ENCODE measurements around the gene PDGFA. TPM values are rescaled to one million over a fixed set of nuclear protein-coding genes. Genes with fewer than 3 reads are reported as not detected.

PDGFA gene
- total RNA-seq, 2 donors from 2014 or later = 175 to 219 TPM

DNA sequence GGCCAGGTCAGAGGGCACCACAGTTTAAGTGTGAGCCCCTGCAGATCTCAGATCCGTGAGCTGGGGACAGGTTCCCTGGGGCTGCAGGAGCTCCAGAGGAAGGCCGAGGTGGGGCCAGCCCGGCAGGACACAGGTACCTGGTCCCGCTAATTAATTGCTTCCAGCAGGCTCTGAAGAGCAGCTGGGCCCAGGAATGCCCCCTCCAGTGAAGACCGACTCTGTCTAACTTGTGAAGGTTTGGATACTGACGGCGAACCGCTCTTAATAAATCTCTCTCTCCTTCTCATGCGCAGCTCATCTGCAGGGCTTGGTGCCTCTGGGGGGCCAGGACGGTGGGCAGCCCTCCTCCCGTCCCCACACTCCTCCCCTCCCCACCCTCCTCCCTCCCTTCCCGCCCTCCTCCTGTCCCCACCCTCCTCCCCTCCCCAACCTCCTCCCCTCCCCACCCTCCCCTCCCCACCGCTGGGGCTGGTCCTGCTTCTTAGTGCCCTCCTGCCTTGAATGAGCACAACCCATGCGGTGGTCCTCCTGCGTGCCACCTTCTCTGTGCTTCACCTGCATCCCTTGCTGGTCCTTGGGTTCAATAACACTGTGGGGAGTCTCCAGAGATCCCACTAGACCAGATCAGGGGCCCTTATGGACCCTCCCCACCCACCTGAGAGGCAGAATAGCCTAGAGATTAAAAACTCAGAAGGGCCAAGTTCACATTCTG is 38.3 kb downstream of the PDGFA start:
- H3K4me1 ChIP-seq (ENCODE audit: control insufficient read depth in 1 of 2, low read depth in 2 of 2) = no peaks in the 10 kb centered on the region
- TF ChIP-seq, protein P1, sequence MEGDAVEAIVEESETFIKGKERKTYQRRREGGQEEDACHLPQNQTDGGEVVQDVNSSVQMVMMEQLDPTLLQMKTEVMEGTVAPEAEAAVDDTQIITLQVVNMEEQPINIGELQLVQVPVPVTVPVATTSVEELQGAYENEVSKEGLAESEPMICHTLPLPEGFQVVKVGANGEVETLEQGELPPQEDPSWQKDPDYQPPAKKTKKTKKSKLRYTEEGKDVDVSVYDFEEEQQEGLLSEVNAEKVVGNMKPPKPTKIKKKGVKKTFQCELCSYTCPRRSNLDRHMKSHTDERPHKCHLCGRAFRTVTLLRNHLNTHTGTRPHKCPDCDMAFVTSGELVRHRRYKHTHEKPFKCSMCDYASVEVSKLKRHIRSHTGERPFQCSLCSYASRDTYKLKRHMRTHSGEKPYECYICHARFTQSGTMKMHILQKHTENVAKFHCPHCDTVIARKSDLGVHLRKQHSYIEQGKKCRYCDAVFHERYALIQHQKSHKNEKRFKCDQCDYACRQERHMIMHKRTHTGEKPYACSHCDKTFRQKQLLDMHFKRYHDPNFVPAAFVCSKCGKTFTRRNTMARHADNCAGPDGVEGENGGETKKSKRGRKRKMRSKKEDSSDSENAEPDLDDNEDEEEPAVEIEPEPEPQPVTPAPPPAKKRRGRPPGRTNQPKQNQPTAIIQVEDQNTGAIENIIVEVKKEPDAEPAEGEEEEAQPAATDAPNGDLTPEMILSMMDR (IDR thresholded peaks at IDR 0.05) = no peak
- no peak overlapping the region for H3K4me3 ChIP-seq
- H3K27me3 ChIP-seq (replicated peaks; ENCODE audit: insufficient read depth) = no peaks in the 10 kb centered on the region
- no peak overlapping the region for H3K27ac ChIP-seq
- no peaks in the 10 kb centered on the region for H3K36me3 ChIP-seq
- DNase-seq (ENCODE audit: low spot score) (no peak), ATAC-seq (ENCODE audit: insufficient number of reproducible peaks, low FRiP score, low read depth) (no peak)
- H3K9me3 ChIP-seq = no peaks in the 10 kb centered on the region

DNA sequence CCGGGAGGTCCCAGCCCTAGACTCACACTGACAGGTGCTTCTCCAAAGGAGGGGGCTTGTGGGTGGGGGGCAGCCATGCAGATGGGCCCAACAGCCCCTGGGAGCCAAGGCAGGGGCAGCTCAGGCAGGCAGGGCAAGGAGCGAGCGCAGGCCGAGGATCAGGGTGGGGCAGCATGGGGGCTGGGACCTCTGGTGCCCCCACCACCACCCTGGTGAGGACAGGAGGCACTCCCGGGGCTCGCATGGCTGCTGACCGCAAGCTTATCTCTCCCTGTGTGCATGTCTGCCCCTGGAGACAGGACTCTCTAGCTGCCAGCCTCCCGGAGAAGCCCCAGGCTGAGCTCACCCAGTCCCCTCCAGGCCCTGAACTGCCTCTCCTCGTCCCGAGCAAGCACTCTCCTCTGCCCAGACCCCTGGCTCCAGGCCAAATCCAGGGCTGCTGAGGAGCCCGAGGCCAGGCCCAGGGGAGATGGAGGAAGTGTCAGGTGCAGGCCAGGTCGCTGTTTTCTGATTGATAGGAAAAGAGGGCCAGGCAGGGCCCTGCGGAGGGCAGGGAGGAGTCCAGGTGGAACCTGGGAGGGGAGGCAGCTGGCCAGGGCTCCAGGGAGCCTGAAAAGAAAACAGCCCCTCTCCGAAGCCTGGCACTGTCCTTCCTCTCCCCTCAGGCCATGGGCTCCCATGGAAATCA is 39.0 kb downstream of the PDGFA start:
- TF ChIP-seq, protein P1 (IDR thresholded peaks at IDR 0.05) = no peak
- DNase-seq (ENCODE audit: low spot score) = no peak
- Histone ChIP-seq H3K4me3 (no peak overlapping the region), H3K27me3 (replicated peaks; ENCODE audit: insufficient read depth) (no peaks in the 10 kb centered on the region), H3K27ac (no peak overlapping the region), H3K9me3 (no peaks in the 10 kb centered on the region), H3K4me1 (ENCODE audit: control insufficient read depth in 1 of 2, low read depth in 2 of 2) (no peaks in the 10 kb centered on the region), H3K36me3 (no peaks in the 10 kb centered on the region)
- no peak for ATAC-seq (ENCODE audit: insufficient number of reproducible peaks, low FRiP score, low read depth)

DNA sequence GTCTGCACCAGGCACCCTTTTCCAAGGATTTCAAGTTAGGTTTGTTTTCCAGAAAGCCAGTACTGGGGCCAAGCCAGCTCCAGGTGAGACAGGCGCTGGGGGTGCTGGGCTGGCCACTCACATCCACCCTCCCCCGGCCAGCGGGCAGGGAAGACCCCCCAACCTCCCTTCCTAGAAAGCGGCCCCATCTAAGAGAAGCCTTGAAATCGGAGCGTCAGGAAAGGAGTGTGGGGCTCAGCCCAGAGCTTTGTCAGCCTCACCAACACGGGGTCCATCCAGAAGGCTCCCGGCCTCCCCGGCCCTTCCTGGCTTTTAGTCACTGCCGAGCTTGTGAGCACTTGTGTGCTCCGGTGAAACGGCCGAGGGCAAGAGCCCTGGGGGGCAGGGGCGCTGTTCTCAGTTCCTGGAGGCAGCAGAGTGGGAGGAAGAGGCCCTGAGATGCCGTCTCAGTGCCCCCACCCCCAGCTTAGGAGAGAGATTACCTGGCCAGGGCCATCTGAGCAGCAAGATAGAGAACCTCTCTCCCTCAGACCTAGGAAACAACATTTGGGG is 39.6 kb downstream of the PDGFA start:
- Histone ChIP-seq H3K27me3 (replicated peaks; ENCODE audit: insufficient read depth) (no peaks in the 10 kb centered on the region), H3K27ac (no peak overlapping the region), H3K9me3 (no peaks in the 10 kb centered on the region), H3K4me1 (ENCODE audit: control insufficient read depth in 1 of 2, low read depth in 2 of 2) (no peaks in the 10 kb centered on the region), H3K36me3 (no peaks in the 10 kb centered on the region), H3K4me3 (no peak overlapping the region)
- ATAC-seq (ENCODE audit: insufficient number of reproducible peaks, low FRiP score, low read depth) (no peak), DNase-seq (ENCODE audit: low spot score) (no peak)
- TF ChIP-seq, protein P1 (IDR thresholded peaks at IDR 0.05) = no peak

- Histone ChIP-seq H3K36me3 (no peaks in the 10 kb centered on the region), H3K4me3 (no peak overlapping the region), H3K27me3 (replicated peaks; ENCODE audit: insufficient read depth) (no peaks in the 10 kb centered on the region), H3K9me3 (peaks cover 5% of the 10 kb centered on the region), H3K4me1 (ENCODE audit: control insufficient read depth in 1 of 2, low read depth in 2 of 2) (no peaks in the 10 kb centered on the region), H3K27ac (no peak overlapping the region)
- TF ChIP-seq, protein P1 (IDR thresholded peaks at IDR 0.05) = no peak
- no peak for DNase-seq (ENCODE audit: low spot score)
- ATAC-seq (ENCODE audit: insufficient number of reproducible peaks, low FRiP score, low read depth) = no peak
Observed at GRCh38 chr7:479115-479947, 40.3 kb downstream of the PDGFA start.
